Activated T-helper 1 cell treated with Interleukin-2 at 50 U/mL for 16 hours (primary cell): Measurements from ENCODE around the gene KCP.
"Not testable (repeated sequence)": the region's sequence is repeated elsewhere in the genome, so short reads cannot be mapped to it uniquely, and the experiment has no call there.

ENCODE experiments used
- DNase-seq: peaks from one replicate; pipeline ENCODE4 v3.0.0-alpha.2; 2020; ENCODE audit warnings: low read depth

Gene KCP

GRCh38 chr7:128921866-128922440 is 11.4 kb upstream of the KCP start:
- DNase-seq = no peak

GRCh38 chr7:128920913-128921582 is 10.5 kb upstream of the KCP start:
- DNase-seq = no peak

GRCh38 chr7:128919881-128920799 is 9.6 kb upstream of the KCP start:
- DNase-seq = no peak

GRCh38 chr7:128919241-128919640 is 8.7 kb upstream of the KCP start:
- DNase-seq = no peak

- no peak for DNase-seq
Measured at GRCh38 chr7:128918016-128918665, 7.6 kb upstream of the KCP start.

GRCh38 chr7:128917122-128917521 is 6.6 kb upstream of the KCP start:
- no peak for DNase-seq

GRCh38 chr7:128916643-128916915 is 6.1 kb upstream of the KCP start:
- DNase-seq = no peak

GRCh38 chr7:128915841-128916642 is 5.5 kb upstream of the KCP start:
- DNase-seq = no peak

GRCh38 chr7:128915271-128915819 is 4.8 kb upstream of the KCP start:
- no peak for DNase-seq

- no peak for DNase-seq
Measured at GRCh38 chr7:128914566-128915151, 4.2 kb upstream of the KCP start.

- DNase-seq = no peak
Measured at GRCh38 chr7:128913870-128914565, 3.5 kb upstream of the KCP start.

- not testable (repeated sequence) for DNase-seq
Measured at GRCh38 chr7:128912709-128913495, 2.4 kb upstream of the KCP start.

GRCh38 chr7:128912281-128912680 is 1.8 kb upstream of the KCP start:
- no peak for DNase-seq

- DNase-seq = no peak
Measured at GRCh38 chr7:128911423-128912031, 1.0 kb upstream of the KCP start.

GRCh38 chr7:128909625-128910568 is 612 bp downstream of the KCP start:
- DNase-seq = no peak

GRCh38 chr7:128908750-128909624 is 1.5 kb downstream of the KCP start:
- DNase-seq = no peak
